Thyroid gland (tissue), 4 donors: ENCODE data around the gene SOWAHA.

Experiments used
- CTCF ChIP-seq, 6 experiments: fragments of 200-600 bp in 3 of 6; fragments of 450-650 bp in 3 of 6; sonication (generic) in 3 of 6; IDR thresholded peaks; one replicate each; pipeline ENCODE4 v1.5.1; 2016 to 2019; ENCODE audit warnings: antibody characterized with exemption in 6 of 6, mild to moderate bottlenecking in 2 of 6, inconsistent platforms in 1 of 6, moderate library complexity in 1 of 6
- POLR2A ChIP-seq, 2 donors: fragments of 450-650 bp; IDR thresholded peaks; one replicate each; pipeline ENCODE4 v1.6.1; 2017; ENCODE audit warnings: antibody characterized with exemption in 2 of 2, mild to moderate bottlenecking in 2 of 2, moderate library complexity in 1 of 2

GRCh38 chr5:132813599-132814502 lies 749 bp downstream of the SOWAHA start:
- TF ChIP-seq CTCF (IDR thresholded peaks at IDR 0.05) (peak in 2 of 6 experiments; percentile 6 to 15), POLR2A (IDR thresholded peaks at IDR 0.05) (no peak)
